NCI-H1092 (cell line): ENCODE results near the gene RCBTB2.

Source experiments
- DNase-seq: peaks from one replicate; lab custom pipeline; 2025; lab: John Stamatoyannopoulos, UW

Gene RCBTB2

GRCh38 chr13:48448285-48448958, 84.5 kb downstream of the RCBTB2 start:
- no peak for DNase-seq

GRCh38 chr13:48446464-48446863, 86.4 kb downstream of the RCBTB2 start:
- DNase-seq: no peak

GRCh38 chr13:48443442-48444208, 89.3 kb downstream of the RCBTB2 start:
- DNase-seq: no peak
